ENCODE data around the gene ZNF382. TPM values are rescaled to one million over a fixed set of nuclear protein-coding genes. Genes with fewer than 3 reads are reported as not detected.

ZNF382 gene
- total RNA-seq, 1 donor from 2014 or later, result 13.6 TPM

GRCh38 chr19:36668646-36669045, 63.5 kb downstream of the ZNF382 start:
- no peak for DNase-seq (ENCODE audit: low spot score)
- ATAC-seq, result no peak
- intact Hi-C loops (cut with DNase I), result no loop called here

- ATAC-seq, result no peak
- DNase-seq (ENCODE audit: low spot score), result no peak
- intact Hi-C loops (cut with DNase I), result no loop called here
Measured at GRCh38 chr19:36672368-36672767, 67.3 kb downstream of the ZNF382 start.

- no peak for ATAC-seq
- DNase-seq (ENCODE audit: low spot score), result no peak
- intact Hi-C loops (cut with DNase I), result no loop called here
Measured at GRCh38 chr19:36674201-36674600, 69.1 kb downstream of the ZNF382 start.

- intact Hi-C loops (cut with DNase I), result no loop called here
Measured at GRCh38 chr19:36679455-36679854, 74.3 kb downstream of the ZNF382 start.

More at GRCh38 chr19:36679455-36679854, 74.3 kb downstream of the ZNF382 start:
- no peak for DNase-seq (ENCODE audit: low spot score)
- no peak for ATAC-seq

Other genes with a start within 250 kb of the ZNF382 start
- gene ZFP14, start 226.1 kb upstream of the ZNF382 start, total RNA-seq, result 11.5 TPM
- 10.7 TPM for gene ZFP82, start 186.7 kb upstream of the ZNF382 start, total RNA-seq
- gene ZNF566, start 115.8 kb upstream of the ZNF382 start, total RNA-seq, result 19.8 TPM
- gene ZNF260, start 77.0 kb upstream of the ZNF382 start, total RNA-seq, result 13.5 TPM
- gene ZNF529, start 32.0 kb upstream of the ZNF382 start, total RNA-seq, result 28.1 TPM
- gene ZNF461, start 61.5 kb downstream of the ZNF382 start, total RNA-seq, result 9.2 TPM
- gene ZNF567, start 82.3 kb downstream of the ZNF382 start, total RNA-seq, result 11.6 TPM
- 4.5 TPM for gene ZNF850, start 167.5 kb downstream of the ZNF382 start, total RNA-seq
- gene ZNF790, start 233.1 kb downstream of the ZNF382 start, total RNA-seq, result 12.9 TPM
- gene ZNF345, start 245.6 kb downstream of the ZNF382 start, total RNA-seq, result 9.7 TPM

Data from sciatic nerve (tissue), 2 donors.